Right ventricle myocardium superior (tissue), 1 donor: Measurements from ENCODE around the gene SEC24C. TPM values are rescaled to one million over a fixed set of nuclear protein-coding genes. Genes with fewer than 3 reads are reported as not detected.
"Not testable (repeated sequence)": the region's sequence is repeated elsewhere in the genome, so short reads cannot be mapped to it uniquely, and the experiment has no call there.

Source experiments
- ATAC-seq: fragments of 200-7000 bp; cut with Tn5 transposase; one replicate; pipeline ENCODE4 v1.9.1; 2020; ENCODE audit warnings: mild to moderate bottlenecking; ENCODE audit not compliant: poor library complexity
- DNase-seq: peaks from one replicate; pipeline ENCODE4 v3.0.0-alpha.2; 2020
- intact Hi-C: fragments of 100-400 bp; cut with DNase I; formaldehyde crosslinking; loops from one replicate; pipeline ENCODE4 v1.11.2; 2022
- total RNA-seq: library from RNA; stranded (reverse); fragmentation: NEBNext Ultra II Directional; extraction: Animal tissue kit (Norgen Biotek cat#: 25700); gene quantifications from one replicate; pipeline ENCODE4 v1.2.1, GENCODE V29; 2021
- donor health status: DM: no; HTN: yes; CAD: no; lungs with severe emphysema.

Gene SEC24C
- total RNA-seq, 1 donor from 2014 or later: 42.3 TPM

GRCh38 chr10:73730153-73730906 is 13.8 kb upstream of the SEC24C start:
- DNase-seq: peak; percentile 91
- intact Hi-C loops: loop anchor here (10.0 kb wide), 1 partner anchor 76 kb away; the partner anchor contains the start of gene SYNPO2L
- peak; percentile 94 for ATAC-seq

GRCh38 chr10:73731588-73732375 is 12.4 kb upstream of the SEC24C start:
- no peak for DNase-seq

DNA sequence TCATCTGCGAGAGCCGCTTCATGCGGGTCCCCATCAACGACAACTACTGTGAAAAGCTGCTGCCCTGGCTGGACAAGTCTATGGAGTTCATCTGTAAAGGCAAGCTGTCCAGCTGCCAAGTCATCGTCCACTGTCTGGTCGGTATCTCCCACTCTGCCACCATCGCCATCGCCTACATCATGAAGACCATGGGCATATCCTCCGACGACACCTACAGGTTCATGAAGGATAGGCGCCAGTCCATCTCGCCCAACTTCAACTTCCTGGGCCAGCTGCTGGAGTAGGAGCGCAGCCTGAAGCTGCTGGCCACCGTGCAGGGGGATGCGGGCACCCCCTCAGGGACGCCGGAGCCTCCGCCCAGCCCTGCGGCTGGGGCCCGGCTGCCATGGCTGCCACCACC is 11.7 kb upstream of the SEC24C start:
- DNase-seq: no peak
- intact Hi-C loops: loop anchor here (10.0 kb wide), 1 partner anchor 78 kb away; the partner anchor contains the start of gene SYNPO2L
- no peak for ATAC-seq

More at GRCh38 chr10:73731588-73732375, 12.4 kb upstream of the SEC24C start:
- no peak for ATAC-seq
- intact Hi-C loops: loop anchor here (10.0 kb wide), 1 partner anchor 77 kb away; the partner anchor contains the start of gene SYNPO2L

- intact Hi-C loops: loop anchor here (10.0 kb wide), 1 partner anchor 78 kb away; the partner anchor contains the start of gene SYNPO2L
- no peak for DNase-seq
- no peak for ATAC-seq
Observed at GRCh38 chr10:73732931-73733623, 11.1 kb upstream of the SEC24C start.

- intact Hi-C loops: loop anchor here (10.0 kb wide), 1 partner anchor 79 kb away; the partner anchor contains the start of gene SYNPO2L
- DNase-seq: no peak
- no peak for ATAC-seq
Observed at GRCh38 chr10:73734028-73734720, 10.0 kb upstream of the SEC24C start.

- ATAC-seq (no peak), DNase-seq (no peak)
- intact Hi-C loops: loop anchor here (10.0 kb wide), 1 partner anchor 80 kb away; the partner anchor contains the start of gene SYNPO2L
Observed at GRCh38 chr10:73734796-73735305, 9.3 kb upstream of the SEC24C start.

DNA sequence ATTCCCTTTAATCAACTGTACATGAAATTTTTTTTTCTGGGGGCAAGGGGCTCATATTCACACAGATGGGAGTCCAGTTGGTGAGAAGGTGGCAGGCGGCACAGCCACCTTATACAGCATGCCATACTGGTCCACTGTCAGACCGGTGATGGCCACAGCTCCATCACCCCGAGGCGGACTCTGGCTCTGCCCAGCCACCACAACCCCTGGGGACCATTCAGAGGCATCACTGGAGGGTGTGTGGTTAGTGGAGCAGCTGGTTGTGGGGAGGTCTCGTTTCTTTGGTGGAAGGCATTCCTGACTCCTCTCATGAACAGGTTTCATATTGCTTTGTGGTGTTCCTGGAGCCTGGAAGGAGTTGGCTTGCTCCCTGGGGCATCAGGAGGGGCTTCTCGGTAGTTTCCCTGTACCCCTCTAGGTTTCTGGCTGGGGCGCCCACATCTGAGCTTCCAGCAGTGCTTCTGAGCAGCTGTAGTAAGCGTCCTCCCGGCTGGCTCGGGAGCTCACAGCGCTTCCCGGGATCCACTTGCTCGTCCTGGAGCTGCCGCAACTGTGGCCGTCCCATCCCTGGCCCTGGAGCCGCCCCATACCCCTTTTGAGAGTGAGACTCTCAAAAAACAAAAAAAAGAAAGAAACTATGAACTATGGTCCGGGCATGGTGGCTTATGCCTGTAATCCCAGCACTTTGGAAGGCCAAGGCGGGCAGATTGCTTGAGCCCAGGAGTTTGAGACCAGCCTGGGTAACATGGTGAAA is 3.5 kb upstream of the SEC24C start:
- DNase-seq, ATAC-seq, intact Hi-C loops: not testable (repeated sequence)

- intact Hi-C loops: no loop called here
- DNase-seq: no peak
Observed at GRCh38 chr10:73742454-73742734, 1.8 kb upstream of the SEC24C start.

GRCh38 chr10:73743327-73743904 is 756 bp upstream of the SEC24C start:
- no peak for DNase-seq
- intact Hi-C loops: no loop called here
- no peak for ATAC-seq

More at GRCh38 chr10:73742454-73742734, 1.8 kb upstream of the SEC24C start:
- no peak for ATAC-seq

GRCh38 chr10:73744664-73744975 is 448 bp downstream of the SEC24C start:
- intact Hi-C loops: no loop called here
- ATAC-seq (peak; percentile 10), DNase-seq (peak; percentile 63)

DNA sequence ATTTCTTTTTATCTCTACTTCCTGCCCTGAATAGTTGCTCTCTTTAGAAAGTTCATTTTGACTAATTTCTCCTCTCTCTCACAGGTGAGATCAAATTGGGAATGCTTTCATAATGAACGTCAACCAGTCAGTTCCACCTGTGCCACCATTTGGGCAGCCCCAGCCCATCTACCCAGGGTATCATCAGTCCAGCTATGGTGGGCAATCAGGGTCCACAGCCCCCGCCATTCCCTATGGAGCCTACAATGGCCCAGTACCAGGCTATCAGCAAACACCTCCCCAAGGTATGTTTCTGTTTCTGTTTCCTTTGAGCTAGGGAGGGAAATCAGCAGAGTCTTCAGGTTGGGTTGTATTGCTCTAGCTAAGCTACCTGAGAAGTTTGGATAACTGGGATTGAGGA is 2.5 kb downstream of the SEC24C start:
- ATAC-seq: no peak
- DNase-seq: no peak
- intact Hi-C loops: no loop called here

- intact Hi-C loops: no loop called here
- no peak for DNase-seq
- ATAC-seq: no peak
Observed at GRCh38 chr10:73750819-73751218, 6.6 kb downstream of the SEC24C start.

DNA sequence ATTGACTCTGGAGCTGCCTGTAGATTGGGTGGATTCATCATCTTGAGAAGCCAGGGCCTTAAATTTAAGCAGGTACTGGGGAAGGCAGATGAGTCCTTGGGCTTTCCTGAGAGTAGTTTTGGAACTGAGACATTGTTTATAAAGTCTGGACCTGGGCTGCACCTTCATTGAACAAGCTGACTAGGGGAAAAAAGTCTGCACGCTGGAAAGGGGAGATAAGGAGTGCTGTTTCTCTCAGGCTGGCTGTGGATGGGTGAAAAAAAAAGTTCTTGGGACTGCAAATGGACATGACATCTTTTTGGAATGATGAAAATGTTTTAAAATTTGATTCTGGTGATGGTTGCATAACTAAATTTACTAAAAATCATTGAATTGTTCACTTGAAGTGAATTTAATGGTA is 12.0 kb downstream of the SEC24C start:
- DNase-seq: no peak
- no peak for ATAC-seq
- intact Hi-C loops: no loop called here

- intact Hi-C loops: no loop called here
- ATAC-seq (no peak), DNase-seq (no peak)
Observed at GRCh38 chr10:73758704-73759511, 14.7 kb downstream of the SEC24C start.

DNA sequence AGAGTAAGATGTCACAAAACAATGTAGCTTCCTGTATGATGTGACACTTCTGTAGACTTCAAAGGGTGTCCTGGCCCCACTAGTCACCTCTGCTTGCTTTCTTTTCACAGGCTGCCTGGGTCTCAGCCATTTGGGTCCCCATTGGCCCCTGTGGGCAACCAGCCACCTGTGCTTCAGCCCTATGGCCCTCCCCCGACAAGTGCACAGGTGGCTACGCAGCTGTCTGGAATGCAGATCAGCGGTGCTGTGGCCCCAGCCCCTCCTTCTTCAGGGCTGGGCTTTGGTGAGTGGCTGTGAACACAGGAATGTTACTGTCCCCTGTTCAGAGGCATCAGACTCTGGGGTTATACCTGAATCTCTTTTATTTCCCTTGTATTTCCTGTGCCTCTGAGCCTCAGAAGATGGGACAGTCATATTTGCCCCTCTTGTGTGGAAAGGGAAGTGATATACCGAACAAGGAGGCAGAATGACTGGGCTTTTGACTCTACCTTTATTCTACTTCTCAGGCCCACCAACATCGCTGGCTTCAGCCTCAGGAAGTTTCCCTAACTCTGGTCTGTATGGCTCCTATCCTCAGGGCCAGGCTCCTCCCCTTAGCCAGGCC is 15.4 kb downstream of the SEC24C start:
- DNase-seq (no peak), ATAC-seq (no peak)
- intact Hi-C loops: no loop called here

DNA sequence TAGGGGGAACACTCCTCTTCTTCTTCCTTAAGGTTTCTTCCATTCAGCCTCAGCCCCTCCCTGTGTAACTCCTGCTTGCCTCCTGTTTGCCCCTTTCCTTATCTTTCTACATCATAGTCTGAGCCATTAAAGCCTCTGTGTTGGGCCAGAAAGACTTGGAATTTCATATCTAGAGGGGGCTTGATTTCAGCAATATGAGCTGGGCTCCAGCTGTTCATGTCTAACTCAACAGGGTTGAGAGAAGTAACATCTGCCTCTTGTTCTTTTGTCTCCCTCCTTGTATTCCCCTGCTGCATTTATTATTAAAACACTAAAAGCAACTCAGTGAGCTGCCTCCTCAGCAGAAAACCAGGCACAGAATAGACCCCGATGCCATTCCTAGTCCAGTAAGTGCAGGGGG is 17.6 kb downstream of the SEC24C start:
- DNase-seq (no peak), ATAC-seq (no peak)
- intact Hi-C loops: no loop called here
